Left ventricle myocardium superior (tissue), 1 donor: ENCODE results near the gene RPE65. TPM values are rescaled to one million over a fixed set of nuclear protein-coding genes. Genes with fewer than 3 reads are reported as not detected.
"Not testable (repeated sequence)": the region's sequence is repeated elsewhere in the genome, so short reads cannot be mapped to it uniquely, and the experiment has no call there.

Experiments used
- ATAC-seq: fragments of 200-7000 bp; cut with Tn5 transposase; one replicate; pipeline ENCODE4 v1.9.1; 2020; ENCODE audit warnings: mild to moderate bottlenecking, moderate library complexity
- DNase-seq: peaks from one replicate; pipeline ENCODE4 v3.0.0-alpha.2; 2020
- intact Hi-C: fragments of 100-400 bp; cut with micrococcal nuclease; formaldehyde crosslinking; loops from one replicate; pipeline ENCODE4 v1.11.0; 2022
- long read RNA-seq: library from polyadenylated mRNA; unstranded; transcript quantifications from one replicate; pipeline ENCODE4 v2.0.0, GENCODE V29; 2021
- total RNA-seq: library from RNA; stranded (reverse); fragmentation: NEBNext Ultra II Directional; extraction: Animal tissue kit (Norgen Biotek cat#: 25700); gene quantifications from one replicate; pipeline ENCODE4 v1.2.1, GENCODE V29; 2021
- donor health status: DM: no; HTN: yes; CAD: no; lungs with severe emphysema.

RPE65 gene
- total RNA-seq: not detected
- long read RNA-seq: 0 reads

- DNase-seq (no peak), ATAC-seq (no peak)
- intact Hi-C loops: no loop called here
These were observed at the start of gene RPE65 for GRCh38 chr1:68449901-68450300. TSS of gene RPE65 (minus strand) at chr1:68449954. CDS start at chr1:68449905, 49 bp downstream.

- intact Hi-C loops: no loop called here
- ATAC-seq: peak; percentile 10
These were observed 47.6 kb upstream of the RPE65 start for GRCh38 chr1:68497358-68497698.

GRCh38 chr1:68496680-68497357 is 47.1 kb upstream of the RPE65 start, which contains the start of gene DEPDC1:
TSS of gene DEPDC1 (minus strand) at chr1:68497082. CDS start at chr1:68496999, 83 bp downstream.
- DNase-seq (peak; percentile 98), ATAC-seq (peak; percentile 100)
- intact Hi-C loops: no loop called here

More at GRCh38 chr1:68497358-68497698, 47.6 kb upstream of the RPE65 start:
- DNase-seq: no peak

- ATAC-seq (no peak), DNase-seq (no peak)
- intact Hi-C loops: no loop called here
These were observed 46.4 kb upstream of the RPE65 start for GRCh38 chr1:68495968-68496679.

GRCh38 chr1:68495532-68495931 is 45.8 kb upstream of the RPE65 start:
- intact Hi-C loops: no loop called here
- ATAC-seq: no peak
- no peak for DNase-seq

GRCh38 chr1:68493193-68493592 is 43.4 kb upstream of the RPE65 start:
- DNase-seq (no peak), ATAC-seq (no peak)
- intact Hi-C loops: no loop called here

GRCh38 chr1:68492255-68492654 is 42.5 kb upstream of the RPE65 start:
- intact Hi-C loops: not testable (repeated sequence)

GRCh38 chr1:68490046-68490651 is 40.4 kb upstream of the RPE65 start:
- ATAC-seq: no peak
- intact Hi-C loops: no loop called here
- no peak for DNase-seq

More at GRCh38 chr1:68492255-68492654, 42.5 kb upstream of the RPE65 start:
- ATAC-seq, DNase-seq: not testable (repeated sequence)

GRCh38 chr1:68485431-68486022 is 35.8 kb upstream of the RPE65 start:
- no peak for ATAC-seq

GRCh38 chr1:68484618-68485017 is 34.9 kb upstream of the RPE65 start:
- no peak for DNase-seq
- no peak for ATAC-seq
- intact Hi-C loops: no loop called here

More at GRCh38 chr1:68485431-68486022, 35.8 kb upstream of the RPE65 start:
- DNase-seq: no peak
- intact Hi-C loops: no loop called here

- DNase-seq (no peak), ATAC-seq (no peak)
- intact Hi-C loops: no loop called here
These were observed 31.3 kb upstream of the RPE65 start for GRCh38 chr1:68481041-68481440.

- intact Hi-C loops: no loop called here
- DNase-seq (no peak), ATAC-seq (no peak)
These were observed 29.7 kb upstream of the RPE65 start for GRCh38 chr1:68479501-68479900.

GRCh38 chr1:68478662-68479061 is 28.9 kb upstream of the RPE65 start:
- ATAC-seq (no peak), DNase-seq (no peak)
- intact Hi-C loops: no loop called here

GRCh38 chr1:68476626-68477025 is 26.9 kb upstream of the RPE65 start:
- DNase-seq, ATAC-seq, intact Hi-C loops: not testable (repeated sequence)

- no peak for ATAC-seq
- intact Hi-C loops: no loop called here
- DNase-seq: no peak
These were observed 23.3 kb upstream of the RPE65 start for GRCh38 chr1:68473060-68473459.

GRCh38 chr1:68470388-68470970 is 20.7 kb upstream of the RPE65 start:
- DNase-seq (no peak), ATAC-seq (no peak)
- intact Hi-C loops: no loop called here

- DNase-seq (no peak), ATAC-seq (no peak)
- intact Hi-C loops: no loop called here
These were observed 15.1 kb upstream of the RPE65 start for GRCh38 chr1:68464891-68465290.

GRCh38 chr1:68460935-68461334 is 11.2 kb upstream of the RPE65 start:
- intact Hi-C loops: no loop called here
- DNase-seq: no peak

GRCh38 chr1:68459796-68460195 is 10.0 kb upstream of the RPE65 start:
- intact Hi-C loops: no loop called here
- DNase-seq (no peak), ATAC-seq (no peak)

More at GRCh38 chr1:68460935-68461334, 11.2 kb upstream of the RPE65 start:
- no peak for ATAC-seq
